SK-N-SH (cell line): ENCODE measurements around the gene SPRYD3. TPM values are rescaled to one million over a fixed set of nuclear protein-coding genes. Genes with fewer than 3 reads are reported as not detected.

Experiments
- CTCF ChIA-PET: fragments of 300-600, 350-600 bp; formaldehyde crosslinking; extraction: SDS; loops from one replicate; lab custom pipeline; 2021; lab: Yijun Ruan, JAX
- POLR2A ChIA-PET: fragments of 350-600 bp; sonication (Branson Sonifier 250); formaldehyde crosslinking; extraction: SDS; loops from one replicate; lab custom pipeline; 2020; ENCODE audit warnings: antibody characterized with exemption, inconsistent platforms; lab: Yijun Ruan, JAX
- DNase-seq: peaks from one replicate; pipeline ENCODE4 v3.0.0; 2012
- H2AFZ ChIP-seq: fragments of 200-600 bp; sonication (generic); 2 replicates; pipeline ENCODE4 v1.8.1; 2016; ENCODE audit warnings: antibody characterized with exemption, mild to moderate bottlenecking, low read depth
- H3F3A ChIP-seq: fragments of 200-600 bp; sonication (generic); replicated peaks from 2 replicates; pipeline ENCODE3; 2016; ENCODE audit warnings: antibody characterized with exemption, mild to moderate bottlenecking; ENCODE audit not compliant: insufficient read depth
- H3K27ac ChIP-seq, 2 experiments: fragments of 200-500 bp in 1 of 2; fragments of 200-600 bp in 1 of 2; sonication (Bioruptor generic) in 1 of 2; sonication (generic), shearing (Covaris generic) in 1 of 2; 2 replicates each; pipeline versions ENCODE4 v1.5.1 to v1.6.1; 2014 to 2016; ENCODE audit warnings: low read depth in 2 of 2, inconsistent platforms in 1 of 2, low read length in 1 of 2, mild to moderate bottlenecking in 1 of 2, mixed read lengths in 1 of 2
- H3K27me3 ChIP-seq: fragments of 200-600 bp; sonication (generic), shearing (Covaris generic); 2 replicates; pipeline ENCODE4 v1.6.1; 2016; ENCODE audit warnings: mixed run types; ENCODE audit not compliant: insufficient read depth
- H3K36me3 ChIP-seq, 2 experiments: fragments of 200-500 bp in 1 of 2; fragments of 200-600 bp in 1 of 2; sonication (Bioruptor generic) in 1 of 2; sonication (generic) in 1 of 2; replicated peaks in 1 of 2; 2 replicates each; pipeline versions ENCODE3 to v1.5.1; 2014 to 2016; ENCODE audit warnings: low read length in 1 of 2, mild to moderate bottlenecking in 1 of 2; ENCODE audit not compliant: insufficient read depth in 2 of 2, control insufficient read depth in 1 of 2
- H3K4me1 ChIP-seq, 2 experiments: fragments of 200-500 bp in 1 of 2; fragments of 200-600 bp in 1 of 2; sonication (Bioruptor generic) in 1 of 2; sonication (generic), shearing (Covaris generic) in 1 of 2; 2 replicates each; pipeline versions ENCODE4 v1.5.1 to v1.6.1; 2014 to 2016; ENCODE audit warnings: low read depth in 1 of 2, low read length in 1 of 2, mixed run types in 1 of 2; ENCODE audit not compliant: insufficient read depth in 2 of 2, control insufficient read depth in 1 of 2
- H3K4me2 ChIP-seq: fragments of 200-600 bp; sonication (generic), shearing (Covaris generic); 2 replicates; pipeline ENCODE4 v1.6.1; 2017; ENCODE audit warnings: mixed run types
- H3K4me3 ChIP-seq, 2 experiments: fragments of 200-500 bp in 1 of 2; fragments of 200-600 bp in 1 of 2; sonication (Bioruptor generic) in 1 of 2; sonication (generic), shearing (Covaris generic) in 1 of 2; 2 replicates each; pipeline versions ENCODE4 v1.5.1 to v1.8.1; 2014 to 2016; ENCODE audit warnings: low read depth in 2 of 2, inconsistent platforms in 1 of 2, low read length in 1 of 2, mild to moderate bottlenecking in 1 of 2, mixed read lengths in 1 of 2, moderate library complexity in 1 of 2
- H3K79me2 ChIP-seq: fragments of 200-600 bp; sonication (generic); 2 replicates; pipeline ENCODE4 v1.8.1; 2017; ENCODE audit warnings: mild to moderate bottlenecking; ENCODE audit not compliant: insufficient read depth
- H3K9ac ChIP-seq: fragments of 200-600 bp; sonication (generic); 2 replicates; pipeline ENCODE4 v1.6.1; 2017; ENCODE audit warnings: mixed run types
- H3K9me2 ChIP-seq: fragments of 200-600 bp; sonication (generic); 2 replicates; pipeline ENCODE4 v1.6.1; 2017; ENCODE audit warnings: mixed run types
- H3K9me3 ChIP-seq: fragments of 200-600 bp; sonication (generic); 2 replicates; pipeline ENCODE4 v1.6.1; 2017; ENCODE audit warnings: mixed run types, mild to moderate bottlenecking, moderate library complexity
- H4K20me1 ChIP-seq: fragments of 200-600 bp; sonication (generic); 2 replicates; pipeline ENCODE4 v1.6.1; 2017; ENCODE audit warnings: mild to moderate bottlenecking, mixed run types; ENCODE audit not compliant: insufficient read depth
- CHD2 ChIP-seq: fragments of 150-350 bp; IDR thresholded peaks from 2 replicates; pipeline ENCODE4 v1.6.1; 2018; ENCODE audit warnings: low read length; ENCODE audit not compliant: partially characterized antibody
- EP300 ChIP-seq, 2 experiments: IDR thresholded peaks; 2 replicates each; pipeline versions ENCODE4 v1.4.0 to v1.6.1; 2012; ENCODE audit warnings: borderline replicate concordance in 1 of 2, low read depth in 1 of 2, low read length in 1 of 2
- GABPA ChIP-seq: IDR thresholded peaks from 2 replicates; pipeline ENCODE4 v1.4.0; 2012; ENCODE audit warnings: low read depth, mild to moderate bottlenecking
- GATA2 ChIP-seq: sonication (generic); formaldehyde crosslinking; IDR thresholded peaks from 2 replicates; pipeline ENCODE4 v1.5.0; 2020; ENCODE audit warnings: mild to moderate bottlenecking, missing genetic modification reagents
- MXI1 ChIP-seq: IDR thresholded peaks from 2 replicates; pipeline ENCODE4 v1.6.1; 2012; ENCODE audit warnings: mild to moderate bottlenecking, low read depth, low read length, improper control_type of control experiment
- NRF1 ChIP-seq: IDR thresholded peaks from 2 replicates; pipeline ENCODE4 v1.6.1; 2012; ENCODE audit warnings: low read depth, mild to moderate bottlenecking, low read length
- POLR2AphosphoS5 ChIP-seq: IDR thresholded peaks from 2 replicates; pipeline ENCODE4 v1.6.1; 2012; ENCODE audit warnings: low read depth, low read length
- RAD21 ChIP-seq: IDR thresholded peaks from 2 replicates; pipeline ENCODE4 v1.6.1; 2012; ENCODE audit warnings: mild to moderate bottlenecking, low read length
- RCOR1 ChIP-seq: fragments of 150-350 bp; IDR thresholded peaks from 2 replicates; pipeline ENCODE4 v1.6.1; 2017; ENCODE audit warnings: antibody characterized with exemption, low read length
- RFX5 ChIP-seq: IDR thresholded peaks from 2 replicates; pipeline ENCODE4 v1.6.1; 2012; ENCODE audit warnings: mild to moderate bottlenecking, improper control_type of control experiment, low read length
- RXRA ChIP-seq: IDR thresholded peaks from 2 replicates; pipeline ENCODE4 v1.4.0; 2012; ENCODE audit warnings: low read depth, mild to moderate bottlenecking, borderline replicate concordance
- SIN3A ChIP-seq: IDR thresholded peaks from 2 replicates; pipeline ENCODE4 v1.6.1; 2012; ENCODE audit warnings: low read depth, mild to moderate bottlenecking, low read length, moderate library complexity, borderline replicate concordance
- TCF12 ChIP-seq: IDR thresholded peaks from 2 replicates; pipeline ENCODE4 v1.4.0; 2012
- TEAD4 ChIP-seq: IDR thresholded peaks from 2 replicates; pipeline ENCODE4 v1.4.0; 2012; ENCODE audit warnings: mild to moderate bottlenecking, borderline replicate concordance; ENCODE audit not compliant: insufficient read depth
- YY1 ChIP-seq: IDR thresholded peaks from 2 replicates; pipeline ENCODE4 v1.4.0; 2012; ENCODE audit warnings: low read depth, mild to moderate bottlenecking
- WGBS: methylation state at CpG from one replicate; pipeline ENCODE4 v1.1.6; 2017; ENCODE audit warnings: low lambda C conversion rate; 5-methylcytosine and 5-hydroxymethylcytosine counted together
- polyA plus RNA-seq, 3 experiments: library from polyadenylated mRNA; depleted of rRNA; stranded (reverse); fragments of >200 nt; gene quantifications; 2 replicates each; pipeline ENCODE4 v1.2.3, GENCODE V29; 2012
- TF ChIP-seq, protein P1 (sequence below): fragments of 200-600 bp; sonication (generic); IDR thresholded peaks from 2 replicates; pipeline ENCODE4 v1.6.1; 2017; ENCODE audit warnings: antibody characterized with exemption, mild to moderate bottlenecking, moderate library complexity
- TF ChIP-seq, protein P2 (sequence below): IDR thresholded peaks from 2 replicates; pipeline ENCODE4 v1.4.0; 2012; ENCODE audit warnings: low read depth, borderline replicate concordance
- TF ChIP-seq, protein P3 (sequence below): fragments of 150-350 bp; IDR thresholded peaks from 2 replicates; pipeline ENCODE4 v1.6.1; 2016; ENCODE audit warnings: mild to moderate bottlenecking, low read depth, low read length
- TF ChIP-seq, protein P4 (sequence below): IDR thresholded peaks from 2 replicates; pipeline ENCODE4 v1.4.0; 2012; ENCODE audit warnings: low read depth, borderline replicate concordance
- TF ChIP-seq, protein P5 (sequence below): IDR thresholded peaks from 2 replicates; pipeline ENCODE4 v1.4.0; 2012; ENCODE audit warnings: low read depth

The SPRYD3 gene
- polyA plus RNA-seq, 1 of the 3 experiments (the other 2 are of a cell fraction) = 20.3 TPM

DNA sequence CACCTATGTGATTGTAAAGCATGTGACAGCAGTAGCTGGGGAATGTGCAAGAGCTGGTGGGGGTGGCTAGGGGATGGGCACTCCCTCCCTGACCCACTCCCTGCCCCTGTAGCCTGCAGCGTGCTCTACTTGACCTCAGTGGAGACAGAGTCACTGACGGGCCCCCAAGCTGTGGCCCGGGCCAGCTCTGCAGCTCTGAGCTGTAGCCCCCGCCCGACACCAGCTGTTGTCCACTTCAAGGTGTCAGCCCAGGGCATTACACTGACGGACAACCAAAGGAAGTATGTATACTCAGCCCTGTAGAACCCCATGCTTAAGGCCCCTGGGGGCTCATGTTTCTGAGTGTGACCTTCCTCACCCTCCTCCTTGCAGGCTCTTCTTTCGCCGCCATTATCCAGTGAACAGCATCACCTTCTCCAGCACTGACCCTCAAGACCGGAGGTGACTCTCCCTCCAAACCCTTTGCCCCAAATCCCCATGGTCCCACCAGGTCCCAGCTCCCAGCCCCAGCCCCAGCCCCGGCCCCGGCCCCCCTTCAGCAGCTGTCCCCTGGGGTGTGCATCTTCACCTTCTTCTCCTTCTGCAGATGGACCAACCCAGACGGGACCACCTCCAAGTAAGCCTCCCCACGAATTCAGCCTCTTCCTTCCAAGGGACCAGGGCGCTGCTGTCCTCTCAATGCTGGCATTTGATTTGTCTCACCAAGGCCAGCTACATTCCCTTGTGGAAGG lies 16.0 kb downstream of the SPRYD3 start (continued):
- TF ChIP-seq, protein P1, sequence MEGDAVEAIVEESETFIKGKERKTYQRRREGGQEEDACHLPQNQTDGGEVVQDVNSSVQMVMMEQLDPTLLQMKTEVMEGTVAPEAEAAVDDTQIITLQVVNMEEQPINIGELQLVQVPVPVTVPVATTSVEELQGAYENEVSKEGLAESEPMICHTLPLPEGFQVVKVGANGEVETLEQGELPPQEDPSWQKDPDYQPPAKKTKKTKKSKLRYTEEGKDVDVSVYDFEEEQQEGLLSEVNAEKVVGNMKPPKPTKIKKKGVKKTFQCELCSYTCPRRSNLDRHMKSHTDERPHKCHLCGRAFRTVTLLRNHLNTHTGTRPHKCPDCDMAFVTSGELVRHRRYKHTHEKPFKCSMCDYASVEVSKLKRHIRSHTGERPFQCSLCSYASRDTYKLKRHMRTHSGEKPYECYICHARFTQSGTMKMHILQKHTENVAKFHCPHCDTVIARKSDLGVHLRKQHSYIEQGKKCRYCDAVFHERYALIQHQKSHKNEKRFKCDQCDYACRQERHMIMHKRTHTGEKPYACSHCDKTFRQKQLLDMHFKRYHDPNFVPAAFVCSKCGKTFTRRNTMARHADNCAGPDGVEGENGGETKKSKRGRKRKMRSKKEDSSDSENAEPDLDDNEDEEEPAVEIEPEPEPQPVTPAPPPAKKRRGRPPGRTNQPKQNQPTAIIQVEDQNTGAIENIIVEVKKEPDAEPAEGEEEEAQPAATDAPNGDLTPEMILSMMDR = no peak
- no peak for TF ChIP-seq NRF1

DNA sequence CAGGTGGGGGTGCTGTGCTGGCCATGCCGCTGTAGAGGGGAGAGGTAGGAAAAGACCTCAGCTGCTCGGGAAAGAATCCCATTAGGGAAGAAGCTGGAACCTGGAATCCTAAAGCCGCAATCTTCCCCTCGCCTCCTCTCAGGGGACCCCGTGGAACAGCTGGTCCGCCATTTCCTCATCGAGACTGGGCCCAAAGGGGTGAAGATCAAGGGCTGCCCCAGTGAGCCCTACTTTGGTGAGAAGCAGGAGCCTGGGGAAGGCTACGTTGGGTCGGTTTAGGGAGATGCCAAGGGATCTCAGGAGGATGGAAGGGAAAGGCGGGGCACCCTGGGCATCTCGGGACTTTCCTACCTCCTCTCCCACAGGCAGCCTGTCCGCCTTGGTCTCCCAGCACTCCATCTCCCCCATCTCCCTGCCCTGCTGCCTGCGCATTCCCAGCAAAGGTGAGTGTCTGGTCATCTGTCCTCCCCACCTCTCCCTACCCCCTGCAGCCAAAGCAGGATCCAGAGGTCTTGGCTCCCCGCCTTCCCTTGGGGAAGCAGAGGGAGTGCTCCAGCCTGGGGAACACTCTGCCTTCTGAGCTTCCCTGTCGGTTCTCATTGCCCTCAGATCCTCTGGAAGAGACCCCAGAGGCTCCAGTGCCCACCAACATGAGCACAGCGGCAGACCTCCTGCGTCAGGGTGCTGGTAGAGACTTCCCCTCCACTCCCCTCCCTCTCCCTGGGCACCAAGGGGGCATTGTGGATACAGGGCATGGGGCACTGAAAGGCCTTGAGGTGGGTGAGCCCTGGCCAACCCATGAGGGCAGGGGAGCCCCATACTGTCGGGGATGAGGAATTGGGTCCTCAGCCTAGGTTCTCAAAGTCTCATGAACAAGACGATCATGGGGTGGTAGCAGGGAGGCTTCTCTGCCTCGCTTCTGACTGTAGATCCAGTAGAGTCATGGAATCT lies 16.9 kb downstream of the SPRYD3 start:
- no peak overlapping the region for H2AFZ ChIP-seq
- H3K4me2 ChIP-seq = no peak overlapping the region
- peaks cover 17 to 41% of the 10 kb centered on the region in 2 experiments for H3K36me3 ChIP-seq
- no peak for TF ChIP-seq POLR2AphosphoS5
- no peak for TF ChIP-seq EP300 (IDR thresholded peaks at IDR 0.05; ENCODE audit: borderline replicate concordance in 1 of 2, low read depth in 1 of 2, low read length in 1 of 2)
- no peak for TF ChIP-seq GABPA
- no peak for TF ChIP-seq MXI1
- TF ChIP-seq CHD2 = no peak
- TF ChIP-seq, protein P2, sequence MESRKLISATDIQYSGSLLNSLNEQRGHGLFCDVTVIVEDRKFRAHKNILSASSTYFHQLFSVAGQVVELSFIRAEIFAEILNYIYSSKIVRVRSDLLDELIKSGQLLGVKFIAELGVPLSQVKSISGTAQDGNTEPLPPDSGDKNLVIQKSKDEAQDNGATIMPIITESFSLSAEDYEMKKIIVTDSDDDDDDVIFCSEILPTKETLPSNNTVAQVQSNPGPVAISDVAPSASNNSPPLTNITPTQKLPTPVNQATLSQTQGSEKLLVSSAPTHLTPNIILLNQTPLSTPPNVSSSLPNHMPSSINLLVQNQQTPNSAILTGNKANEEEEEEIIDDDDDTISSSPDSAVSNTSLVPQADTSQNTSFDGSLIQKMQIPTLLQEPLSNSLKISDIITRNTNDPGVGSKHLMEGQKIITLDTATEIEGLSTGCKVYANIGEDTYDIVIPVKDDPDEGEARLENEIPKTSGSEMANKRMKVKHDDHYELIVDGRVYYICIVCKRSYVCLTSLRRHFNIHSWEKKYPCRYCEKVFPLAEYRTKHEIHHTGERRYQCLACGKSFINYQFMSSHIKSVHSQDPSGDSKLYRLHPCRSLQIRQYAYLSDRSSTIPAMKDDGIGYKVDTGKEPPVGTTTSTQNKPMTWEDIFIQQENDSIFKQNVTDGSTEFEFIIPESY = no peak
- no peak for TF ChIP-seq TCF12
- TF ChIP-seq, protein P3, sequence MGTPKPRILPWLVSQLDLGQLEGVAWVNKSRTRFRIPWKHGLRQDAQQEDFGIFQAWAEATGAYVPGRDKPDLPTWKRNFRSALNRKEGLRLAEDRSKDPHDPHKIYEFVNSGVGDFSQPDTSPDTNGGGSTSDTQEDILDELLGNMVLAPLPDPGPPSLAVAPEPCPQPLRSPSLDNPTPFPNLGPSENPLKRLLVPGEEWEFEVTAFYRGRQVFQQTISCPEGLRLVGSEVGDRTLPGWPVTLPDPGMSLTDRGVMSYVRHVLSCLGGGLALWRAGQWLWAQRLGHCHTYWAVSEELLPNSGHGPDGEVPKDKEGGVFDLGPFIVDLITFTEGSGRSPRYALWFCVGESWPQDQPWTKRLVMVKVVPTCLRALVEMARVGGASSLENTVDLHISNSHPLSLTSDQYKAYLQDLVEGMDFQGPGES = no peak
- TF ChIP-seq TEAD4 = no peak
- no peak for TF ChIP-seq RCOR1
- TF ChIP-seq GATA2 (CRISPR knock-in tag) = no peak
- TF ChIP-seq, protein P4, sequence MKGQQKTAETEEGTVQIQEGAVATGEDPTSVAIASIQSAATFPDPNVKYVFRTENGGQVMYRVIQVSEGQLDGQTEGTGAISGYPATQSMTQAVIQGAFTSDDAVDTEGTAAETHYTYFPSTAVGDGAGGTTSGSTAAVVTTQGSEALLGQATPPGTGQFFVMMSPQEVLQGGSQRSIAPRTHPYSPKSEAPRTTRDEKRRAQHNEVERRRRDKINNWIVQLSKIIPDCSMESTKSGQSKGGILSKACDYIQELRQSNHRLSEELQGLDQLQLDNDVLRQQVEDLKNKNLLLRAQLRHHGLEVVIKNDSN = no peak
- TF ChIP-seq RAD21 = no peak
- TF ChIP-seq RFX5 = no peak
- no peak for TF ChIP-seq RXRA
- TF ChIP-seq, protein P5, sequence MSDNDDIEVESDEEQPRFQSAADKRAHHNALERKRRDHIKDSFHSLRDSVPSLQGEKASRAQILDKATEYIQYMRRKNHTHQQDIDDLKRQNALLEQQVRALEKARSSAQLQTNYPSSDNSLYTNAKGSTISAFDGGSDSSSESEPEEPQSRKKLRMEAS = no peak
- no peak for TF ChIP-seq SIN3A
- TF ChIP-seq YY1 = no peak
- TF ChIP-seq, all 33 proteins: peak for 0
- Histone ChIP-seq H3K9me3 (no peaks in the 10 kb centered on the region), H3K27me3 (no peaks in the 10 kb centered on the region), H3F3A (peaks cover 41% of the 10 kb centered on the region), H3K79me2 (no peaks in the 10 kb centered on the region), H3K9ac (no peak overlapping the region), H4K20me1 (no peaks in the 10 kb centered on the region), H3K27ac (no peak overlapping the region), H3K4me3 (no peak overlapping the region), H3K9me2 (no peaks in the 10 kb centered on the region), H3K4me1 (peaks cover 12 to 22% of the 10 kb centered on the region in 2 experiments; a peak in 3 of 4 replicates)
- CTCF ChIA-PET = interaction anchor here (0.9 to 14.5 kb wide), 8 partner anchors 11 to 227 kb away, joined by 3 to 385 read pairs (median 6); partner anchors contain the start of genes IGFBP6, SOAT2 and TNS2
- POLR2A ChIA-PET = interaction anchor here (1.0 kb wide), 1 partner anchor 17 kb away, joined by 3 read pairs; the partner anchor contains the start of gene SPRYD3
- no peak for DNase-seq
- WGBS = 80% methylated on average over 19 of the region's 20 CpGs
